HG02885 (cell line): ENCODE data around the gene ADCY2.

Experiments
- ATAC-seq: cut with Tn5 transposase; IDR thresholded peaks from one replicate; pipeline ENCODE4 v1.9.1; 2021; ENCODE audit warnings: mild to moderate bottlenecking; ENCODE audit not compliant: unreplicated experiment, poor library complexity

The ADCY2 gene

DNA sequence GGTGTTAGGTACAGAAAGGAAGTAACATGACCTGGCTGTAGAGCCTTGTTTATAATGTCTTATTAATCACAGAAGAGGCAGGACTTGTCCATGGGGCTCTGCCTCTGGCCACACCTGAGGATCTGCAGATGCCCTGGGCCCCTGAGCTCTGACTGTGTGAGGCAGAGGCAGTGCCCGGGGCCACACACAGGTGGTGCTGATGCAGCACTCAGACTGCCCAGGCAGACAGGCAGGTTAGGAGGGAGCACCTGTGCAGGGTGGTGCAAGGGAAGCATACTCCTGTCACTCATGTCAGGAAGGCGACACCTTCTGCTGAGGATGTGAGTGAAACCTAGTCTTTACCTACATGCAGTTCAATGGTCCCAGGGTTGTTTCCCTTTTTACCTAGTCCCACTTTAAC is 366.3 kb downstream of the ADCY2 start:
- peak; percentile 72 for ATAC-seq

DNA sequence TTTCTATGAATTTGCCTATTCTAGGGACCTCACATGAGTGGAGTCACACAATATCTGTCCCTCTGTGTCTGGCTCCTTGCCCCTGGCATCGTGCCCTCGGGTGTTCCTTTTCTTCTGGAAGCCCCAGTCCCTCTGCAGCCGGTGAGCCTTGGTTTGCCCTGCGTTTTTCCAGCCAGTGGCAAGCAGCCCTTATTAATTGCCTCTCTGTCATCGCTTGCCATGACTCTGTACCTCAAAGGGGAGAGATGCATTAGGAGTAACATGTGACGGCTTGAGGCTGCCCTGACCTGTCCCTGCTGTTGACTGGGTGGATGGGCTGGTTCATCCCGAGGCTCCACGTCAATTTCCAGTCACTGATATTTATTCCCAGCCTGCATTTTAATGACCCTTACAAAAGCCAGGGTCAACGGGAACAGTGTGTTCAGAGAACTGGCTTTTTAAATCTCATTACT is 367.7 kb downstream of the ADCY2 start:
- no peak for ATAC-seq

- no peak for ATAC-seq
These were observed 368.5 kb downstream of the ADCY2 start for GRCh38 chr5:7764452-7764851.

DNA sequence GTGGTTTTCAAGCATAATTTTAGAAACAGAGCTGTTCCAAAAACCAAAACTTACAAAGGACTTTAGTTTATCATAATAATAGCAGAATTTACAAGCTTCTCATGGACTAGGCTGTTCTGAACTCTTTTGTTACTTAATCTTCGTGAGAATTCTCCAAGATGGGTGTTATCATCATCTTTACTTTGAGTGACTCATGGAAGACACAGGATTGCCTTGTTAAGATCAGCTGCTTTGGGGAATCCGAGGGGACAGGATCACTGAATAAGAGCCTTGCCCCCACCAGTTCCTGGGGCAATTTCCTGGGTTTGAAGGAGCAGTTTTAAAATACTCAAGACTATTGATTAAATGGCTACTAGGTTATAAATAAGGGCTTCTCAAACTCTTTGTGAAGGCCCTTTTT is 374.5 kb downstream of the ADCY2 start:
- no peak for ATAC-seq

DNA sequence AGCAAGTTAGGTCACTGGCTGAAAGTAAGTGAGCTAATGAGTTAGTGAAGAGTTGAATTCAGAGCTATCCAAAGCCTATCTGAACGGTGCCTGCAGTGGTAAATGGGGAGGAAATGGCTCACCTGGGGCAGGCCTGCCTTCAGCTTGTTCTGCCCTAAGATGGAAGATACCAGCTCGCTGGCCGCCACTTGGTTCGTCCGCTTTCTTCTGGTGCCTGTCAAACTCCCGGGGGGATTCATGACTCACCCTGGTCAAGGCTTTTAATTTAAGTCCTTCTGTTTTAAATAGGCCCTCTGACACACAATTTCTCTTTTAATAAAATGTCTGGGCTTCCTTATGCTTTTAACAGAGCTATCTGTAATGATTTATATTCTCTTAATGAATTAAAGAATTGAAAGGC is 376.2 kb downstream of the ADCY2 start:
- no peak for ATAC-seq

GRCh38 chr5:7773178-7773577 is 377.2 kb downstream of the ADCY2 start:
- no peak for ATAC-seq

DNA sequence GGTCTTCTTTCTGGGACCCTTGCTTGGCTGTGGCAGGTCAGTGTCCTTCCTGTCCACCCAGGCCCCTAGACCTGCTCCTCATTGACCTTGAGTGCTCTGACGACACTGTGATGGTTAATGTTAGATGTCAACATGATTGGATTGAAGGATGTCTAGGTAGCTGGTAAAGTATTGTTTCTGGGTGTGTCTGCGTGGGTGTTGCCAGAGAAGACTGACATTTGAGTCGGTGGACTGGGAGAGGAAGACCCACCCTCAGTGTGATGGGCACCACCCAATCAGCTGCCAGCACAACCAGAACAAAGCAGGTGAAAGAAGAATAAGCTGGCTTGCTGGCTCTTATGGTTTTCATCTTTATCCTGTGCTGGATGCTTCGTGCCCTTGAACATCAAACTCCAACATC is 380.5 kb downstream of the ADCY2 start:
- ATAC-seq, result no peak

DNA sequence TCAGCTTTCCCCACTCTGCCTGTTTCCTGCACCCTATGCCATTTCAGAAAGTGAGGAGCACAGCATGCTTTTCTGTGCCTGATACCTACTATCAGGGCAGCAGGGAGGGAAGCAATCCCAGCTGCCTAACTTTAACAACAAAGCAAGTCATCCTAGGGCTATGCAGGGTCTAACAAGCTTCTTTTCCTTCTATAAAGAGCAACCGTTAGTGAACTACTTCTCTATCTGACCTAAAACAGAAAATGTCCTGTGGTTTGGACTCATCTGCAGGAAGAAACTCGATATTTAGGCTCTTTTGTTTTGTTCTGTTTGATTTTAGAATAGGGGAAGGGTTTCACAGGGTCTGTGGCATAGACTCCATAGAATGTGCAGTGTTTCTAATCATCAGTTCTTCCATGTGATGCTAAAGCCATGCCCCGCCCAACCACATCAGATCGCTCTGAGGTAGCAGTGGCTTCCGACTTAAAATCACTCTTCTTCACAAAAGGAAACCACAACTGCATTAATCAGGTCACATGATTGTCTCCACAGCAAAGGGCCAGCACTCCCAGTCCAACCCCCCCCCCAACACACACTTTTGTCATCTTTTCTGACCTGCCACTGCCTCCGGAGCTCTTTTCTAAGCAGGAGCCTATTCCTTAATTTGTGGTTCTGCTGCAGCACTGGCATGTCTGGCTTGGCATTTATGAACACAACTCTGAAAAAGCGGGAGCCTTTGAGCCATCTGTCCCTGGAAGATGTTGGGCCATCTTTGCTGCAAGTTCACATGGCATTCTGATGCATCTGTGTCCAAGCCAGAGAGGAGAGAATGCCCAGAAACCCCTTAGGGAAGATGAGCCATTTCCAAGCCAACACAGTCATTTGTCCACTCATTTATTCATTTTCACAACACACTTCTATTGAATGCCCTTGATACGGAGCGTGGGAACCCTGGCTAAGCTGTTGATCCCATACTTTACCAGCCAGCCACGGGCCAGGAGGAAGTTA is 383.4 kb downstream of the ADCY2 start:
- peak; percentile 60 for ATAC-seq

- ATAC-seq, result no peak
These were observed 386.0 kb downstream of the ADCY2 start for GRCh38 chr5:7781899-7782298.

- ATAC-seq, result no peak
These were observed 388.9 kb downstream of the ADCY2 start for GRCh38 chr5:7784683-7785380.

GRCh38 chr5:7787770-7788169 is 391.8 kb downstream of the ADCY2 start:
- ATAC-seq, result no peak

DNA sequence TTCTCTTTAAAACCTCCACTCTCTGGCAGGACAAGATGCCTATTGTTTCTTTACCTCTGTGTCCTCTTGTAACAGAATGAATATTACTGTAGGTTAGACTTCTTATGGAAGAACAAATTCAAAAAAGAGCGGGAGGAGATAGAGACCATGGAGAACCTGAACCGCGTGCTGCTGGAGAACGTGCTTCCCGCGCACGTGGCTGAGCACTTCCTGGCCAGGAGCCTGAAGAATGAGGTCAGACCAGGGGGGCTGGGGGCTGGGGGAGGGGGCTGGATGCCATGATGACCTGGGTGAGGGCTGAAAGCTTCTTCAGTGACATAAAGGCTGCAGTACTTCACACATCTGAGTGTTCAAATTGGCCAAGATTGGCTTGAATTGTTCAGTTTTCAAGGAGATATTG is 393.6 kb downstream of the ADCY2 start:
- ATAC-seq, result no peak

GRCh38 chr5:7793895-7794294 is 398.0 kb downstream of the ADCY2 start:
- ATAC-seq, result peak; percentile 28

GRCh38 chr5:7794311-7794710 is 398.4 kb downstream of the ADCY2 start:
- ATAC-seq, result peak; percentile 91

GRCh38 chr5:7794823-7795222 is 398.9 kb downstream of the ADCY2 start:
- peak; percentile 50 for ATAC-seq

GRCh38 chr5:7795306-7795705 is 399.4 kb downstream of the ADCY2 start:
- no peak for ATAC-seq

DNA sequence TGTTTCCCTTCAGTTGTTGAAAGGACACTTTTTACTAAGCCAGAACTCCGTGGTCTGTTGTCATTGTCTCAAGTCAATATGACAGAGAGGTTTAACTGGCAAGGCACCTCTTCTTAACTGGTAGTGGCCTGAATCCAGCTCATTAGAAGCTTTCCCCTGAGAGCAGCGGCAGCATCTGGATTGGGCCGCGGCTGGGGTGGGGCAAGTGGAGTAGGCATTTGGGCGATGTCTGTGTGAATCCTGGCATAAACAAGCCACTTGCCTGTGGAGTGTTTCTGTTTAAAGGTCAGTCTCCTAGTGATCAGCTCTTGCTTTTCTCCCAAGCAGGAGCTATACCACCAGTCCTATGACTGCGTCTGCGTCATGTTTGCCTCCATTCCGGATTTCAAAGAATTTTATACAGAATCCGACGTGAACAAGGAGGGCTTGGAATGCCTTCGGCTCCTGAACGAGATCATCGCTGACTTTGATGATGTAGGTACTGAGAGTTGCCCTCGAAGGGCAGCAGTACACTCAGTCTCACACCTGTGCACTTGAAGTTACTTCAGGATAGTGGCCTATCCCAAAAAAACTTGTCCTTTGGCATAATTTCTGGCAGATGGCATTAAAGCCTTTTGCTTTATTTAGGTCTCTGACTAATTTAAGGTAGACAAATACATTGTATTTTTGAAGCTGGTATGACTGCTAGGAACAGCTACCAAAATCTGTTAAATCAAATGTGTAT is 406.1 kb downstream of the ADCY2 start:
- ATAC-seq, result no peak

GRCh38 chr5:7802855-7803254 is 406.9 kb downstream of the ADCY2 start:
- ATAC-seq, result no peak

GRCh38 chr5:7803937-7804336 is 408.0 kb downstream of the ADCY2 start:
- no peak for ATAC-seq

GRCh38 chr5:7805379-7805778 is 409.4 kb downstream of the ADCY2 start:
- no peak for ATAC-seq

- ATAC-seq, result peak; percentile 30
These were observed 413.1 kb downstream of the ADCY2 start for GRCh38 chr5:7808998-7809397.
